ENCODE data around the gene GLT1D1.

The GLT1D1 gene

GRCh38 chr12:128856035-128856790 lies 2.9 kb downstream of the GLT1D1 start:
- DNase-seq (ENCODE audit: low spot score): no peak

- no peak for DNase-seq (ENCODE audit: low spot score)
These were observed 3.5 kb downstream of the GLT1D1 start for GRCh38 chr12:128856791-128857078.

- no peak for DNase-seq (ENCODE audit: low spot score)
These were observed 4.0 kb downstream of the GLT1D1 start for GRCh38 chr12:128857133-128857763.

- DNase-seq (ENCODE audit: low spot score): no peak
These were observed 6.0 kb downstream of the GLT1D1 start for GRCh38 chr12:128859311-128859710.

DNA sequence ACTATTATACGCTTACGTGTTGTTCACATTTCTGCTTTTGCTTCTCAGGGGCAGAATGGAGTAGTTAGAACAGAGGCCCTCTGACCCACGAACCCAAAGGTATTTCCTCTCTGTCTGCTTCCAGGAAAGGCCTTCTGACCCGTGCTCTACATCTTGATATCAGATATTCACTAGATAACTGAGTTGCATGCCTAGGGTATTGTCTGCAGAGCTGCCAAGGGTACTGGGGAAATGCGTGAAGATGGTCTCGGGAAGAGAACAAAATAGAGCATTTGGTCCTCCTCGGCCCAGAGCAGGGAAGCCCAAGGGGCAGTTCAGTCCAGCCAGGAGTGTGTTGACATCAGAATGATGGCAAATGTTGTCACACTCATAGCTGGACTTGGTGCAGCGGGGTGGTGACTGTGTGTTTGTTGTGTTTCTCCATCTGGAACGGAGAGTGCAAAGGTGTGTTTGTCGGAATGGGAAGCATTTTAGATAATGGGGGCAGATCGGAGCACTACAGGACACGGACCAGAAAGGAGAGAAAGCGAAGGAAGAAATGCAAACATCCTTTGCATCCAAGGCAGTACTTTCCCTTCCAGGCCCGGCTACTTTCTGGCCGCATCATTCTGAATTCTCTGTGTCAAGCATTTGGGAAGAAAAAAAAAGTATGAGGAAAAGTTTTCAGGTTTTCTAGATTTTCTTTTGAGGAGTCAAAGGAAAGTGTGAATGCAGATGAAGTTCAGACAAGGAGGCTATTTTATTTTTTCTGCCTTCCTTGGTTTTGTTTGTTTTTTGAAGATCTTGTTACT lies 8.1 kb downstream of the GLT1D1 start:
- no peak for DNase-seq (ENCODE audit: low spot score)

DNA sequence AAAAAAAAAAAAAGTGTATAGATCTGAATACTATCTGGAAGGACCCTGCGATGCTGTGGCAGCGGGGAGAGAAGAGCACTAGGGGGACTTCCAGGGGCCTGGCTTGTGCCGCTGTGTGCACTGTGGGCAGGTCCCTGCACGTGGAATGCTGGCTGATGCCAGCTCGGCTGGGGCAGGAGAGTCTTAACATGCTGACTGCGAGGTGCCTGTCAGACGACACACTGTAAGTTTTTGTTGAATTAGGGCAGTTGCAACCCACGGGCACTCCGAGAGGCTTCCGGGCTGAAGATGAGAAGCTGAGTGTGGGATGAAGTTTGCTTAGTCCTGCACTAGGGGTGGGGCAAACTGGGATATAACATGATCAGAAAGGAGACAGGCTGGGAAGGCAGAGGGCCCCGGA lies 10.7 kb downstream of the GLT1D1 start:
- no peak for DNase-seq (ENCODE audit: low spot score)

- DNase-seq (ENCODE audit: low spot score): no peak
These were observed 11.4 kb downstream of the GLT1D1 start for GRCh38 chr12:128864516-128865186.

- DNase-seq (ENCODE audit: low spot score): no peak
These were observed 14.2 kb downstream of the GLT1D1 start for GRCh38 chr12:128867466-128867865.

DNA sequence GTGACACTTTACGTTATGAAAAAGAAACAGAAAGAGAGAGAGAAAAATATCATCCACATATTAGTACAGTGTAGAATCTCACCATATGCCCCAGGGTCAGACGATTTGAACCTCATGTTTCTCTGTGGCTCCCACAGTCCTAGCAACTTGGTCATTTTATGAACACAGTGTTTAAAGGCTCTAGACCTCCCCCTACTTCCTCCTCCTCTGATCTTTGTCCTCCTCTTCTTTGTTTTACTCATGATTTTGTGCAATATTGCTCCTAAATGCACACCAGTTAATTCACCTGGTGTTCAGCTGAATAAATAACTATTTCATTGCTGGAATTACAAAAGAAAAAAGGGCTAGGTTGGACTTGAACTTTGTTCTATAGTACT lies 18.2 kb downstream of the GLT1D1 start:
- no peak for DNase-seq (ENCODE audit: low spot score)

DNA sequence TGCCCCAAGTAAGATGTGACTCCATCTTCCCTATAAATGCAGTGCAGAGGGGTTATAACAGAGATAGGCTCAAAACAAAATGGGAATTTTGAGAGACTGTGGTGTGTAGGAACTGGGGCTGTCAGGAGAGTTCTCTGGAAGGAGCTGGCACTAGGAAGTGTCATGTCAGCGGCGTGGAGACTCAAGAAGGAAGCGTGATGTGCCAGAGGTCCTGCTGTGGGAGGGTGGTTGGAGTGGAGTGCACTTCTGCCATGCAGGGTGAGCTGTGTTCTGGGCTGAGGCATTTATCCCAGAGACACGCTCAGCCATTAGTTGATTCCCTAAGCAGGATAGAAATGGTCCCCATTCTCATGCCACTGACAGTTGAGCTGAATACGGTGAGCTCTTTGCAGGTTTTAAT lies 19.0 kb downstream of the GLT1D1 start:
- DNase-seq (ENCODE audit: low spot score): no peak

- DNase-seq (ENCODE audit: low spot score): no peak
These were observed 23.3 kb downstream of the GLT1D1 start for GRCh38 chr12:128876559-128876958.

DNA sequence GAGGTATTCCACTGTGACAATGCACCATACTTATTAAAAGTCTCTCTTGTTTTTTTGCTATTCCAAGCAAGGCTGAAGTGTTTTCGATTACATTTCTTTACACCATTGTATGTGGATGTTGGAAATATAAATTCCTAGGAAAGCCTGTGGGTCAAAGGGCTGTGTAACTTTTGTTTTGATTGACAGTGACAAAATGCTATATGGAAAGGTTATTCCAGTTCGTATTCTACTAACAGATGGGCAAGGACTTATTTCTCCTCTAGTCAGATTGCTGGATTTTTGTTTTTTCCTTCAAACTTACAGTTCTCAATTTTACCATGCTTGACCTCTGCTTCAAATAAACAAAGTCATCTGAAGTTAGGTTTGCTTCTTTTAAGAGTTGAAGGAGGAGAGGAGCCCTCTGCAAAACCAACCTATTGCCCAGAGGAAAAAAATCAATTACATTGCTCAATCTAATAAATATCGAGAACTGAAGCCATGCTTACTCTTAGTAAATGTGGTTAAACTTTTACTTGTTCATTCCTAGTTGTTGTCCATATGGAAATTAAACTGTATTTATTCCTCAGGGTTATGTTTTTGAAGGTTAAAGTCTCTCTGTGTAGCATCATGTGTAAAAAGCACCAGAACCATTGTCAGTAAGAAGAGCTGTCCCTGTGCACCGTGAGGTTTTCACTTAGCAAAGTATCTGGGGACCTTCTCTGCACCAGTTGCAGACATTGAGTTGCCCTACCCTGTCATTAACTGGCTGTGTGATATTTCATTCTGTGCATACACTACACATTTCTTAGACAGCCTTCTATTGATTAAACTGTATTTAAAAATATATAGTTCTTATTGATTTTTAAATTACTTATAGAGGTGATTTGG lies 26.9 kb downstream of the GLT1D1 start:
- DNase-seq (ENCODE audit: low spot score): no peak

GRCh38 chr12:128891856-128892255 lies 38.6 kb downstream of the GLT1D1 start:
- DNase-seq (ENCODE audit: low spot score): no peak

- DNase-seq (ENCODE audit: low spot score): no peak
These were observed 50.0 kb downstream of the GLT1D1 start for GRCh38 chr12:128903236-128903635.

- no peak for DNase-seq (ENCODE audit: low spot score)
These were observed 51.8 kb downstream of the GLT1D1 start for GRCh38 chr12:128905003-128905544.

GRCh38 chr12:128906485-128907137 lies 53.3 kb downstream of the GLT1D1 start:
- no peak for DNase-seq (ENCODE audit: low spot score)

DNA sequence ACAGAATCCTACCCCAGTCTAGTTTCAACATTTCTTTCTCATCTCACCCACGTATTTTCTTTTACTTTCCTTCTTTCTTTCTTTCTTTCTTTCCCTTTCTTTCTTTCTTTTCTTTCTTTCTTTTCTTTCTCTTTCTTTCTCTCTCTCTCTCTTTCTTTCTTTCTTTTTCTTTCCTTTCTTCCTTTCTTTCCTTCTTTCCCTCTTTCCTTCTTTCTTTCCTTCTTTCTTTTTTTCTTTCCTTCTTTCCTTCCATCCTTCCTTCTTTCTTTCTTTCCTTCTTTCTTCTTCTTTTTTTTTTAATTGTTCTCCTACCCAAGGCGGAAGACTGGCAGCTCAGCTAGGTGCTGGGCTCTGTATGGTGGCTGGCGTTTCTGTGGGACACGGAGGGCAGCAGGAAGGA lies 55.0 kb downstream of the GLT1D1 start:
- DNase-seq (ENCODE audit: low spot score): no peak

DNA sequence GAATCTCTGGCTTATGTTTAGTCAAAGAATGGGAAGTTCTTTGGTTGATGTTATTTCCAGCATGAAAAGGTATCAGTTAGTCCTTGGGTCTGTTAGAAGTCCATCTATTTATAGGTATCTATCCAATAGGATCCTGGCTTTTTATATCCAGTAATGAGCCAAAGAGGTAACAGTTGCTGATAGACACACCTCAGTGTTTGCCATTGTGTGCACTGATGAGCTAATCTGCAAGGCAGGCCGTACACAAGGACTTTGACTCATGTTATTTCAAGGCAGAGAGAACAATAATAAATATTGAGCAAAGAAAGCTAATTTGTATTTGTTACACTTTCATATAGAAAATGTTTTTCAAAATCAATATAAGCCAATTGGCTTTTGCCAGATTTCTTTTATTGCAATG lies 56.4 kb downstream of the GLT1D1 start:
- no peak for DNase-seq (ENCODE audit: low spot score)

GRCh38 chr12:128910629-128911028 lies 57.4 kb downstream of the GLT1D1 start:
- no peak for DNase-seq (ENCODE audit: low spot score)

GRCh38 chr12:128911861-128912260 lies 58.6 kb downstream of the GLT1D1 start:
- no peak for DNase-seq (ENCODE audit: low spot score)
